ENCODE data around the gene SIGLEC14.

Gene SIGLEC14

DNA sequence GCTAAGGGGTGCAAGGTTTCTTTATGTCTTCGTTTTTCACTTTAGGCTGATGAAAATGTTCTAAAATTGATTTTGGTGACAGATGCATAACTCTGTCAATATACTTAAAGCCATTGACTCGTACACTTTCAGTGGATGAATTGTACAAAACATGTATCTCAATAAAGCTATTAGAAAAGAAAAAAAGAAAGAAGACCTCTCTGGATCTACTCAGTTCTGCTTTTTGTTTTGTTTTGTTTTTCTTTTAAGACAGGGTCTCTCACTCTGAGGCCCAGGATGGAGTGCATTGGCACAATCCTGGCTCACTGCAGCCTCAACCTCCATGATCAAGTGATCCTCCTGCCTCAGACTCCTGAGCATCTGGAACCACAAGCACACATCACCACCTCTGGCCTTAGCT lies 19.9 kb downstream of the SIGLEC14 start:
- POLR2A ChIA-PET: no interaction called here
- Histone ChIP-seq H3K36me3 (ENCODE audit: control insufficient read depth in 4 of 4, insufficient read depth in 4 of 4, low read length in 3 of 4) (peaks cover 0 to 22% (median 2%) of the 10 kb centered on the region in 4 experiments), H3K9me3 (ENCODE audit: control extremely low read depth in 1 of 5, control insufficient read depth in 4 of 5, insufficient read depth in 2 of 5, low read depth in 1 of 5, low read length in 4 of 5) (no peaks in the 10 kb centered on the region), H3K4me1 (ENCODE audit: control extremely low read depth in 1 of 4, control insufficient read depth in 4 of 4, insufficient read depth in 4 of 4, low read length in 3 of 4) (peaks cover 0 to 35% (median 4%) of the 10 kb centered on the region in 4 experiments), H3K4me3 (ENCODE audit: control insufficient read depth in 1 of 7, extremely low read depth in 1 of 7, insufficient read depth in 4 of 7, low read depth in 2 of 7, low read length in 6 of 7) (no peak overlapping the region), H3K27ac (ENCODE audit: insufficient read depth in 1 of 2, low read depth in 1 of 2, low read length in 2 of 2, poor library complexity in 1 of 2, severe bottlenecking in 2 of 2) (no peak overlapping the region), H3K27me3 (replicated peaks in 2 of 5; ENCODE audit: control insufficient read depth in 4 of 5, insufficient read depth in 5 of 5, low read length in 4 of 5) (peaks cover 0 to 2% (median 0%) of the 10 kb centered on the region in 5 experiments)
- WGBS (ENCODE audit: insufficient coverage): no CpG with 5 or more reads among the region's 2 CpGs
- CTCF ChIA-PET: interaction anchor here (1.7 to 1.8 kb wide), 2 partner anchors 19 to 153 kb away, joined by 4 to 6 read pairs; no protein-coding TSS in a partner anchor
- no peak for DNase-seq

- CTCF ChIA-PET: interaction anchor here (1.0 to 1.1 kb wide), 2 partner anchors 13 to 23 kb away, joined by 3 to 5 read pairs; no protein-coding TSS in a partner anchor
- Histone ChIP-seq H3K4me1 (ENCODE audit: control extremely low read depth in 1 of 4, control insufficient read depth in 4 of 4, insufficient read depth in 4 of 4, low read length in 3 of 4) (peaks cover 0 to 23% (median 10%) of the 10 kb centered on the region in 4 experiments), H3K36me3 (ENCODE audit: control insufficient read depth in 4 of 4, insufficient read depth in 4 of 4, low read length in 3 of 4) (peaks cover 0 to 20% (median 2%) of the 10 kb centered on the region in 4 experiments), H3K9me3 (ENCODE audit: control extremely low read depth in 1 of 5, control insufficient read depth in 4 of 5, insufficient read depth in 2 of 5, low read depth in 1 of 5, low read length in 4 of 5) (no peaks in the 10 kb centered on the region), H3K27me3 (replicated peaks in 2 of 5; ENCODE audit: control insufficient read depth in 4 of 5, insufficient read depth in 5 of 5, low read length in 4 of 5) (no peaks in the 10 kb centered on the region), H3K27ac (ENCODE audit: insufficient read depth in 1 of 2, low read depth in 1 of 2, low read length in 2 of 2, poor library complexity in 1 of 2, severe bottlenecking in 2 of 2) (no peak overlapping the region), H3K4me3 (ENCODE audit: control insufficient read depth in 1 of 7, extremely low read depth in 1 of 7, insufficient read depth in 4 of 7, low read depth in 2 of 7, low read length in 6 of 7) (no peak overlapping the region)
- 0% methylated on average over 2 of the region's 2 CpGs for WGBS (ENCODE audit: insufficient coverage)
- peak; percentile 54 to 92 (median 91) for DNase-seq
- POLR2A ChIA-PET: no interaction called here
Measured at GRCh38 chr19:51621178-51621577, 25.4 kb downstream of the SIGLEC14 start.

DNA sequence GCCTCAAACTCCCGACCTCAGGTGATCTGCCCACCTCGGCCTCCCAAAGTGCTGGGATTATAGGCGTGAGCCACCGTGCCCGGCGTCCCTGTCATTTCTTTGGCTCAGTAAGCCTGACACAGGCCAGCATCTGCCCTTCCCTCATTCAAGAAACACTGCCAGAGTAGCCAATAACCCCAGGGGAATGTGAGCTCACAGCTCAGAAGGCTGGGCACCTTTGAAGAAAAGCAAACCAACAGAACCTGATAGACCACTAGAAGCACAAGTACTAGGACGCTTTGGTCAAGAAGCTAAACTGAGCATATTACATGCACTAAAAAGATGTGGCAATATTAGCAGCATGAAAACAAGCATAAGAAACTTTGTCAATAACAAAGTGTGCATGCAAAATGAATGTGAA lies 30.6 kb downstream of the SIGLEC14 start:
- no peak for DNase-seq
- no peak overlapping the region for H3K4me3 ChIP-seq (ENCODE audit: control insufficient read depth in 1 of 7, extremely low read depth in 1 of 7, insufficient read depth in 4 of 7, low read depth in 2 of 7, low read length in 6 of 7)
- no peaks in the 10 kb centered on the region for H3K27me3 ChIP-seq (replicated peaks in 2 of 5; ENCODE audit: control insufficient read depth in 4 of 5, insufficient read depth in 5 of 5, low read length in 4 of 5)
- WGBS (ENCODE audit: insufficient coverage): 96% methylated on average over 6 of the region's 7 CpGs
- CTCF ChIA-PET: interaction anchor here (1.0 to 2.4 kb wide), 4 partner anchors 9 to 506 kb away, joined by 3 to 7 read pairs (median 4); no protein-coding TSS in a partner anchor
- H3K9me3 ChIP-seq (ENCODE audit: control extremely low read depth in 1 of 5, control insufficient read depth in 4 of 5, insufficient read depth in 2 of 5, low read depth in 1 of 5, low read length in 4 of 5): peaks cover 0 to 9% (median 6%) of the 10 kb centered on the region in 5 experiments
- H3K27ac ChIP-seq (ENCODE audit: insufficient read depth in 1 of 2, low read depth in 1 of 2, low read length in 2 of 2, poor library complexity in 1 of 2, severe bottlenecking in 2 of 2): no peak overlapping the region
- peaks cover 0 to 8% (median 1%) of the 10 kb centered on the region in 4 experiments for H3K36me3 ChIP-seq (ENCODE audit: control insufficient read depth in 4 of 4, insufficient read depth in 4 of 4, low read length in 3 of 4)
- POLR2A ChIA-PET: interaction anchor here (0.7 kb wide), 1 partner anchor 22 kb away, joined by 4 read pairs; no protein-coding TSS in a partner anchor
- peaks cover 0 to 17% (median 6%) of the 10 kb centered on the region in 4 experiments for H3K4me1 ChIP-seq (ENCODE audit: control extremely low read depth in 1 of 4, control insufficient read depth in 4 of 4, insufficient read depth in 4 of 4, low read length in 3 of 4)

- no peaks in the 10 kb centered on the region for H3K27me3 ChIP-seq (replicated peaks in 2 of 5; ENCODE audit: control insufficient read depth in 4 of 5, insufficient read depth in 5 of 5, low read length in 4 of 5)
- DNase-seq: no peak
- no peak overlapping the region for H3K4me3 ChIP-seq (ENCODE audit: control insufficient read depth in 1 of 7, extremely low read depth in 1 of 7, insufficient read depth in 4 of 7, low read depth in 2 of 7, low read length in 6 of 7)
- ChIA-PET POLR2A (no interaction called here), CTCF (interaction anchor here (0.8 to 2.4 kb wide), 7 partner anchors 8 to 505 kb away, joined by 3 to 7 read pairs (median 3); no protein-coding TSS in a partner anchor)
- H3K4me1 ChIP-seq (ENCODE audit: control extremely low read depth in 1 of 4, control insufficient read depth in 4 of 4, insufficient read depth in 4 of 4, low read length in 3 of 4): peaks cover 0 to 5% (median 0%) of the 10 kb centered on the region in 4 experiments
- peaks cover 0 to 9% (median 6%) of the 10 kb centered on the region in 5 experiments for H3K9me3 ChIP-seq (ENCODE audit: control extremely low read depth in 1 of 5, control insufficient read depth in 4 of 5, insufficient read depth in 2 of 5, low read depth in 1 of 5, low read length in 4 of 5)
- peaks cover 0 to 8% (median 1%) of the 10 kb centered on the region in 4 experiments for H3K36me3 ChIP-seq (ENCODE audit: control insufficient read depth in 4 of 4, insufficient read depth in 4 of 4, low read length in 3 of 4)
- H3K27ac ChIP-seq (ENCODE audit: insufficient read depth in 1 of 2, low read depth in 1 of 2, low read length in 2 of 2, poor library complexity in 1 of 2, severe bottlenecking in 2 of 2): no peak overlapping the region
- 100% methylated on average over 2 of the region's 5 CpGs for WGBS (ENCODE audit: insufficient coverage)
Measured at GRCh38 chr19:51614789-51615188, 31.8 kb downstream of the SIGLEC14 start.

DNA sequence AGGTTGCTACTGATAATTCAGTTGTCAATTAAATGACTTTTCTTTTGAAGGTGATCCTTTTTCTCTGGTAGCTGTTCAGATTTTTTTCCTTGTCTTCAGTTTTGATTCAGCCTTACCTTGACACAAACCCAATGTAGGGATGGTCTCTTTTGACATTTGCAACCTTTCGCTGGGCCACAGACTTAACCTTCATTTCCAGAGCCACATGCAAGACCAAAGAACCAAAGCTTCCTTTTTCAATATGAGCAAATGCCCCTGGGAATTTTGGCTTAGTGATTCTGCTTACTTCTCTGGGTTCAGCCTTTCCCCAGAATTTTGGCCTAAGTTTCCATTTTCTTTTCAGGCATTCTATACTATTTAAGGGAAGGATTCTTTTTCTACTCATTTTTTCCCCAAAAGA lies 36.0 kb downstream of the SIGLEC14 start:
- Histone ChIP-seq H3K27ac (ENCODE audit: insufficient read depth in 1 of 2, low read depth in 1 of 2, low read length in 2 of 2, poor library complexity in 1 of 2, severe bottlenecking in 2 of 2) (no peak overlapping the region), H3K4me1 (ENCODE audit: control extremely low read depth in 1 of 4, control insufficient read depth in 4 of 4, insufficient read depth in 4 of 4, low read length in 3 of 4) (peaks cover 0 to 5% (median 2%) of the 10 kb centered on the region in 4 experiments), H3K9me3 (ENCODE audit: control extremely low read depth in 1 of 5, control insufficient read depth in 4 of 5, insufficient read depth in 2 of 5, low read depth in 1 of 5, low read length in 4 of 5) (peaks cover 0 to 9% (median 6%) of the 10 kb centered on the region in 5 experiments), H3K4me3 (ENCODE audit: control insufficient read depth in 1 of 7, extremely low read depth in 1 of 7, insufficient read depth in 4 of 7, low read depth in 2 of 7, low read length in 6 of 7) (no peak overlapping the region), H3K36me3 (ENCODE audit: control insufficient read depth in 4 of 4, insufficient read depth in 4 of 4, low read length in 3 of 4) (peaks cover 0 to 8% (median 1%) of the 10 kb centered on the region in 4 experiments), H3K27me3 (replicated peaks in 2 of 5; ENCODE audit: control insufficient read depth in 4 of 5, insufficient read depth in 5 of 5, low read length in 4 of 5) (peaks cover 0 to 5% (median 0%) of the 10 kb centered on the region in 5 experiments)
- ChIA-PET POLR2A (no interaction called here), CTCF (interaction anchor here (1.0 to 8.3 kb wide), 3 partner anchors 28 to 170 kb away, joined by 3 to 65 read pairs (median 6); no protein-coding TSS in a partner anchor)
- DNase-seq: no peak
- WGBS (ENCODE audit: insufficient coverage): 100% methylated on average over 1 of the region's 1 CpG

GRCh38 chr19:51607920-51608562 lies 38.6 kb downstream of the SIGLEC14 start:
- 19% methylated on average over 9 of the region's 13 CpGs for WGBS (ENCODE audit: insufficient coverage)
- CTCF ChIA-PET: interaction anchor here (0.7 to 8.3 kb wide), 13 partner anchors 12 to 134 kb away, joined by 3 to 65 read pairs (median 5); no protein-coding TSS in a partner anchor
- no peak overlapping the region for H3K4me3 ChIP-seq (ENCODE audit: control insufficient read depth in 1 of 7, extremely low read depth in 1 of 7, insufficient read depth in 4 of 7, low read depth in 2 of 7, low read length in 6 of 7)
- peaks cover 0 to 6% (median 5%) of the 10 kb centered on the region in 5 experiments for H3K9me3 ChIP-seq (ENCODE audit: control extremely low read depth in 1 of 5, control insufficient read depth in 4 of 5, insufficient read depth in 2 of 5, low read depth in 1 of 5, low read length in 4 of 5)
- no peak overlapping the region for H3K27ac ChIP-seq (ENCODE audit: insufficient read depth in 1 of 2, low read depth in 1 of 2, low read length in 2 of 2, poor library complexity in 1 of 2, severe bottlenecking in 2 of 2)
- DNase-seq: peak; percentile 87 to 93 (median 88)
- POLR2A ChIA-PET: no interaction called here
- H3K27me3 ChIP-seq (replicated peaks in 2 of 5; ENCODE audit: control insufficient read depth in 4 of 5, insufficient read depth in 5 of 5, low read length in 4 of 5): peaks cover 0 to 10% (median 0%) of the 10 kb centered on the region in 5 experiments
- peaks cover 0 to 4% (median 1%) of the 10 kb centered on the region in 4 experiments for H3K36me3 ChIP-seq (ENCODE audit: control insufficient read depth in 4 of 4, insufficient read depth in 4 of 4, low read length in 3 of 4)
- peaks cover 0 to 4% (median 0%) of the 10 kb centered on the region in 4 experiments for H3K4me1 ChIP-seq (ENCODE audit: control extremely low read depth in 1 of 4, control insufficient read depth in 4 of 4, insufficient read depth in 4 of 4, low read length in 3 of 4)

- 87% methylated on average over 5 of the region's 6 CpGs for WGBS (ENCODE audit: insufficient coverage)
- H3K27ac ChIP-seq (ENCODE audit: insufficient read depth in 1 of 2, low read depth in 1 of 2, low read length in 2 of 2, poor library complexity in 1 of 2, severe bottlenecking in 2 of 2): no peak overlapping the region
- H3K27me3 ChIP-seq (replicated peaks in 2 of 5; ENCODE audit: control insufficient read depth in 4 of 5, insufficient read depth in 5 of 5, low read length in 4 of 5): peaks cover 0 to 13% (median 5%) of the 10 kb centered on the region in 5 experiments
- no peak overlapping the region for H3K4me3 ChIP-seq (ENCODE audit: control insufficient read depth in 1 of 7, extremely low read depth in 1 of 7, insufficient read depth in 4 of 7, low read depth in 2 of 7, low read length in 6 of 7)
- peaks cover 0 to under 1% (median 0%) of the 10 kb centered on the region in 5 experiments for H3K9me3 ChIP-seq (ENCODE audit: control extremely low read depth in 1 of 5, control insufficient read depth in 4 of 5, insufficient read depth in 2 of 5, low read depth in 1 of 5, low read length in 4 of 5)
- H3K36me3 ChIP-seq (ENCODE audit: control insufficient read depth in 4 of 4, insufficient read depth in 4 of 4, low read length in 3 of 4): peaks cover 0 to 2% (median 0%) of the 10 kb centered on the region in 4 experiments
- DNase-seq: no peak
- ChIA-PET POLR2A (no interaction called here), CTCF (interaction anchor here (0.7 to 8.3 kb wide), 10 partner anchors 8 to 133 kb away, joined by 3 to 65 read pairs (median 4); no protein-coding TSS in a partner anchor)
- H3K4me1 ChIP-seq (ENCODE audit: control extremely low read depth in 1 of 4, control insufficient read depth in 4 of 4, insufficient read depth in 4 of 4, low read length in 3 of 4): peaks cover 0 to 4% (median 1%) of the 10 kb centered on the region in 4 experiments
Measured at GRCh38 chr19:51607077-51607476, 39.5 kb downstream of the SIGLEC14 start.

Data from common myeloid progenitor, CD34-positive (primary cell).